BLaER1 (cell line): ENCODE measurements around the gene CSNK2A2.

Experiments used
- H3K27ac ChIP-seq: shearing (Covaris generic); formaldehyde crosslinking; 2 replicates; pipeline ENCODE4 v1.8.1; 2022
- H3K27me3 ChIP-seq: shearing (Covaris generic); formaldehyde crosslinking; 2 replicates; pipeline ENCODE4 v1.8.1; 2022
- H3K36me3 ChIP-seq: shearing (Covaris generic); formaldehyde crosslinking; 2 replicates; pipeline ENCODE4 v1.8.1; 2022
- H3K4me1 ChIP-seq: shearing (Covaris generic); formaldehyde crosslinking; 2 replicates; pipeline ENCODE4 v1.8.1; 2022
- H3K4me2 ChIP-seq: shearing (Covaris generic); formaldehyde crosslinking; 2 replicates; pipeline ENCODE4 v1.8.1; 2022
- H3K4me3 ChIP-seq: shearing (Covaris generic); formaldehyde crosslinking; 2 replicates; pipeline ENCODE4 v1.8.1; 2022
- H3K9ac ChIP-seq: shearing (Covaris generic); formaldehyde crosslinking; 2 replicates; pipeline ENCODE4 v1.8.1; 2022
- H3K9me3 ChIP-seq: shearing (Covaris generic); formaldehyde crosslinking; 2 replicates; pipeline ENCODE4 v1.8.1; 2022
- H4K20me1 ChIP-seq: shearing (Covaris generic); formaldehyde crosslinking; 2 replicates; pipeline ENCODE4 v1.8.1; 2022
- Cebpa-rat ChIP-seq: shearing (Covaris generic); IDR thresholded peaks from 2 replicates; pipeline ENCODE4 v1.8.1; 2022

The CSNK2A2 gene

DNA sequence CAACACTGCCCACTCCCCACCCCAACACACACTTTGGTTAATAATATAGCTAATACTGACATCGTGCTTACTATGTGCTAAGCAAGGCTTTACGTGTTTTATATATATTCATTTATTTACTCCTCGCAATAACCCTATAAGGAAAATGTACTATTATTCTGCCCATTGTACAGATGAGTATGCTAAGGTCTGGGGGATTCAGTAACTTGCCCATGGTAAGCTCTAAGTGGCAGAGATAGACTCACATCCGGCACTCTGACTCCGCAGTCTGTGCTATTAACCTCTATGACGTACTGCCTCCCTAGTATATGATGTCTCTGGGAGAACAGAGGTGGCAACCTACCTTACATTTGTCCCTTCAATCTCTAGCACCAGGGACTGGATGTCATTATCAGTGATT lies 81.4 kb downstream of the CSNK2A2 start:
- peaks cover 80% of the 10 kb centered on the region for H4K20me1 ChIP-seq
- H3K27ac ChIP-seq, result no peak overlapping the region
- TF ChIP-seq Cebpa-rat, result no peak
- H3K36me3 ChIP-seq, result peaks cover 59% of the 10 kb centered on the region
- H3K4me3 ChIP-seq, result no peak overlapping the region
- no peaks in the 10 kb centered on the region for H3K9me3 ChIP-seq
- H3K9ac ChIP-seq, result no peak overlapping the region
- no peaks in the 10 kb centered on the region for H3K27me3 ChIP-seq
- peaks cover 27% of the 10 kb centered on the region for H3K4me1 ChIP-seq
- H3K4me2 ChIP-seq, result no peak overlapping the region

DNA sequence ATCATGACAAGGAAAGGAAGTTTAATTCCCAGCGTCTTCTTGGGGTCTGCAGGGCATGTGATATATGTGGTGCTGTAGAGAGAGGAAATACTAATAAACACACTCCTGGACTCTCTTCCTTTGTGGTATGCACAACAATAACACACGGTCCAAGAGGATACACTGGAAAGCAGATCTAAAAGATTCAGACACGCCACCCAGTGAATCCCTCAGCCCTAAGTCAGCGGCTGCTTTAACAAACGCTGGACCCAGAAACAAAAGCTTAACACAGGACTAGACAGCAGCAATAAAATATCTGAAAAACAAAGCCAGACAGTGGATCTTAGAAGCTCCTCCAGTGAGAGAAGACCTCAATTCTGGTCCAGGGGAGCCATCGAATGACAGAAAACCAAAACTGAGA lies 81.8 kb downstream of the CSNK2A2 start:
- peaks cover 80% of the 10 kb centered on the region for H4K20me1 ChIP-seq
- peaks cover 59% of the 10 kb centered on the region for H3K36me3 ChIP-seq
- TF ChIP-seq Cebpa-rat, result no peak
- H3K4me3 ChIP-seq, result no peak overlapping the region
- H3K9ac ChIP-seq, result no peak overlapping the region
- H3K27me3 ChIP-seq, result no peaks in the 10 kb centered on the region
- no peak overlapping the region for H3K27ac ChIP-seq
- H3K4me1 ChIP-seq, result peaks cover 27% of the 10 kb centered on the region
- H3K4me2 ChIP-seq, result no peak overlapping the region
- no peaks in the 10 kb centered on the region for H3K9me3 ChIP-seq

DNA sequence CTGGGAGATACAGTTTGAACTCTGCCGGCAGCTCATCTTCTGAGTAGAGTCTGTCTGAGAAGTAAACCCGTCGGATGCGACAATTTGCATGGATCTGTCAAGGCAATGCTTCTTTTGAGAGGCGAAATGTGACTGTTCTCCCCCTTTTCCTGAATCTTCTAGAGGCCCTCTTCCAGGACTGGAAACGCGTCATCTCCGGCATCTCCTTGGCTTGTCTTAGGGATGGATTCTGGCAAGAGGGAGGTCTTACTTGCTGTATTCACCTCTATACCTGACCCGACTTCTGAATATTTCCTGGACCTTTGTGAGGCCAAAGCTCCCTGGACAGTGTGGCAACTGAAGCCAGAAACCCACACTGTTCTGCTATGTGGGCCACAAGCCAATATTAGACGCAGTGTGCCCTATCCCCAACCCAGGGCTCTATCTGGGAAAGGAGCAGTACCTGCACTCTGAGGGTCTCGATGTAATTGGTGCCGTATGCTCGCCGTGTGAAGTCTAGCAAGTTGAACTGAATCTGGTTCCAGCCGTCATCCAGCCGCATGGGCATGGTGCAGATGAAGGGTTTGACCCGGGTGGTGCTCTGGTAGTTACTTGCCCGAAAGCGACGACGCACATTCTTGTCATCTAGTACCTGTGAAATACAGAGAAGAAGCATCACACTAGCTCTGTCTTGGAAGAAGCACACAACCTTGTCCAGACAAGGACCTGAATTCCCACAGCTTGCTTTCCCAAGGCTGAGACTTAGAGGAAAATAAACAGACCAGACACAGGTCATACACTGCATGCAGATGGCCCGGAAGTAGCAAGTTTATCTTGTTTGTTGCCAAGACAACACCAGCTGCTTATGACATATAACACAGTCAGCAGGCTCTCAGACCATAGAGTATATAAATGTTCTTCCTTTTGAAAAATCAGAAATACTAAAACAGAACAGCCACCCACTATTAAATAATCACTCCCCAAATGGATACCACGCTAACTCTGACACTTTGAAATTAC lies 82.8 kb downstream of the CSNK2A2 start:
- H3K27ac ChIP-seq, result no peak overlapping the region
- peaks cover 59% of the 10 kb centered on the region for H3K36me3 ChIP-seq
- H3K9ac ChIP-seq, result no peak overlapping the region
- H3K9me3 ChIP-seq, result no peaks in the 10 kb centered on the region
- no peak for TF ChIP-seq Cebpa-rat
- H3K4me1 ChIP-seq, result peaks cover 27% of the 10 kb centered on the region
- no peak overlapping the region for H3K4me2 ChIP-seq
- H4K20me1 ChIP-seq, result peaks cover 74% of the 10 kb centered on the region
- no peak overlapping the region for H3K4me3 ChIP-seq
- H3K27me3 ChIP-seq, result no peaks in the 10 kb centered on the region

DNA sequence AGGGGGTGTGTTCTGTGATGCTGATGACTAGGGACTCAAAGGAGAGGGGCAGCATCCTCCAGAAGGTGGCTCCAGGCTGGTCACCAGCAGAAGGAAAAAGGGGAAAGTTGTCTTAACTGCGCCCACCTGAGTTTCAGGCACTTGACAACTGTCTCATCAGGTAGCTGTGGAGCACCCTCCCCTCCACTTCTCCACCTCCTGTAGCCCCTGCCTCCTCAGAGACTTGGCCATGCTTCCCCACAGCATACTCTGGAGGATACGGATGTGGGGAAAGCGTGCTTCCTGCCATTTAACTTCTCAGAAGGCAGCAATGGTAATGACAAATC lies 86.6 kb downstream of the CSNK2A2 start:
- Histone ChIP-seq H3K36me3 (peaks cover 44% of the 10 kb centered on the region), H3K4me2 (no peak overlapping the region), H4K20me1 (peaks cover 35% of the 10 kb centered on the region), H3K4me3 (no peak overlapping the region), H3K4me1 (peaks cover 30% of the 10 kb centered on the region), H3K9me3 (no peaks in the 10 kb centered on the region), H3K9ac (no peak overlapping the region), H3K27ac (no peak overlapping the region), H3K27me3 (no peaks in the 10 kb centered on the region)
- TF ChIP-seq Cebpa-rat, result no peak

DNA sequence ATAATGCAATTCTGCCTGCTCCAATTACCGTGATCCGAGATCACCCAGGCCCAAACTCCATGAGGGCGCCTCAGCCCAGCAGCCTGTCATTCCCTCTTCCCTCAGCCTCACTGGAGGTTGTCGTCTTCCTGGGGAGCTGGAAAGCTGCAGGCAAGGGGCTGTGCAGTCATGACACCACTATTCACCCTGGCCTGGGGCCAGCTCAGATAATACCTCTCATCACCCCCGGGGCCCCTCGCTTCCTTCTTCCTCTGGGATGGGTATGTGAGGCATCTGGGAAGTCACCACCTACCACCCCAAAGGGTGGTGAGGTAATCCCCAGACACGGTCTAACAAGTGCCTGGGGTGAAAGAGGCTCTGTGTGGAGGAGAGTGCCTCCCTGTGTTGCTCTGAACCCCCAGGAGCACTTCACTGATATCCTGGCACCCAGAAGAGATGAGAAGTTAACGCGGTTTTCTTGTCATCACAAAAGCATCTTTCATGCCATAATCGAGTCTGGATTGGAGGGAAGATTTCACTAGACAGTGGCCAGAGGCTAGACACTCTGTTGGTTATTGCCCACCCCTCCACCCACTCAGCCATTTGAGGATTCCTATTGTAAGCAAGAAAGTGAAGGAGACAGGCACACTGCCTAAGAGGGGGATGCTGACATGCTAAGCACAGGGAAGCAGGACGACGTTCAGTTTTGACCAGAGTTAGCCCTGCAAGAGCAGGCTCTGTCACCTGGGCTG lies 87.2 kb downstream of the CSNK2A2 start:
- no peak for TF ChIP-seq Cebpa-rat
- Histone ChIP-seq H3K4me2 (peak overlapping the region; percentile 45; the same call in 1 of the 2 replicates), H3K4me1 (peaks cover 32% of the 10 kb centered on the region), H4K20me1 (peaks cover 30% of the 10 kb centered on the region), H3K36me3 (peaks cover 39% of the 10 kb centered on the region), H3K27me3 (no peaks in the 10 kb centered on the region), H3K27ac (no peak overlapping the region), H3K9me3 (no peaks in the 10 kb centered on the region), H3K9ac (no peak overlapping the region), H3K4me3 (no peak overlapping the region)

DNA sequence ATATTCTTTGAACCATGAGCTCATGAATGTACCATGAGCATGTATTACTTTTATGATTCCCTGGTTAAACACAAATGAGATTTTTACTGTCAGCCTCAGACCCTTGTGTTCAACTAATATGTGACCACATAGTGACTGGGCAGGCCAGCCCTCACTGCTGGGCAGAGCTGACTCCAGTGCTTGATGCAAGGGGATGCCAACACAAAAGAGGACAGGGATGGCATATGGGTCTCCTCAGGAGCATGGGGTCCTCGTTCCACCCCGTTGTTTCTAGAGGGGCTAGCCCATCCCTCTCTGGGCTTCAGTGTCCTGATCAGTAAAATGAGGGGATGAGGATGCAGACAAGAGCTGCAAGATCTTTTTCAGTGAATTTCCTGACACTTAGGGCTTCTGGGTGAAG lies 88.0 kb downstream of the CSNK2A2 start:
- H3K4me2 ChIP-seq, result peak overlapping the region; percentile 45
- H3K27me3 ChIP-seq, result no peaks in the 10 kb centered on the region
- 0 out of 2 replicates have a peak overlapping the region, but pooled peaks have one; percentile 45 for H3K9ac ChIP-seq
- no peak overlapping the region for H3K4me3 ChIP-seq
- peaks cover 31% of the 10 kb centered on the region for H3K36me3 ChIP-seq
- H4K20me1 ChIP-seq, result peaks cover 22% of the 10 kb centered on the region
- peaks cover 40% of the 10 kb centered on the region for H3K4me1 ChIP-seq
- H3K9me3 ChIP-seq, result no peaks in the 10 kb centered on the region
- no peak overlapping the region for H3K27ac ChIP-seq
- no peak for TF ChIP-seq Cebpa-rat

DNA sequence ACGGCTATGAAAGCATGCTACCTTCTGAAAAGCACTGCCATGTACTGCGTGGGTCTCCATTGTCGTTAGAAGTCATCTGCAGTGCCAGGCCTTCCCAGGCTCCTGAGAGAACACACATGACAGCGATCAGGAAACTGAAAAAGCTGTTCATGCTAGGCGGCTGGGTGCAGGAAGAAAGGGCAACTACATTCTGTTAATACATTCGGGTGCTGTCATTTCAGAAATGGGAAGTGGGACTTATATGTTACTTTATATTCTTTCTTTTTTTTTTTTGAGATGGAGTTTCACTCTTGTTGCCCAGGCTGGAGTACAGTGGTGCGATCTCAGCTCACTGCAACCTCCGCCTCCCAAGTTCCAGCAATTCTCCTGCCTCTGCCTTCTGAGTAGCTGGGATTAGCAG lies 88.6 kb downstream of the CSNK2A2 start:
- peak overlapping the region; percentile 45 for H3K4me2 ChIP-seq
- peaks cover 16% of the 10 kb centered on the region; the same call in 1 of the 2 replicates for H4K20me1 ChIP-seq
- H3K9ac ChIP-seq, result no peak overlapping the region
- no peaks in the 10 kb centered on the region for H3K27me3 ChIP-seq
- H3K9me3 ChIP-seq, result no peaks in the 10 kb centered on the region
- H3K27ac ChIP-seq, result no peak overlapping the region
- TF ChIP-seq Cebpa-rat, result no peak
- H3K36me3 ChIP-seq, result peaks cover 25% of the 10 kb centered on the region
- H3K4me3 ChIP-seq, result no peak overlapping the region
- H3K4me1 ChIP-seq, result peaks cover 41% of the 10 kb centered on the region
